Liver (tissue), 9 donors: ENCODE data around the gene CDC42BPA. TPM values are rescaled to one million over a fixed set of nuclear protein-coding genes. Genes with fewer than 3 reads are reported as not detected.

Source experiments
- DNase-seq: peaks from one replicate; pipeline ENCODE4 v3.0.0-alpha.2; 2017; ENCODE audit warnings: low spot score
- H3K27ac ChIP-seq, 2 donors: one replicate each; pipeline ENCODE4 v1.7.0; 2013; ENCODE audit warnings: inconsistent platforms in 2 of 2, low read length in 2 of 2, control low read depth in 1 of 2, low read depth in 1 of 2, mild to moderate bottlenecking in 1 of 2
- H3K27me3 ChIP-seq, 4 donors: one replicate each; pipeline versions ENCODE4 v1.6.1 to v1.7.0; 2013; ENCODE audit warnings: low read length in 3 of 4, inconsistent platforms in 1 of 4, mild to moderate bottlenecking in 1 of 4, moderate library complexity in 1 of 4; ENCODE audit not compliant: control insufficient read depth in 4 of 4, insufficient read depth in 4 of 4
- H3K36me3 ChIP-seq, 4 donors: one replicate each; pipeline versions ENCODE4 v1.6.1 to v1.7.0; 2013; ENCODE audit warnings: low read length in 3 of 4, mild to moderate bottlenecking in 3 of 4, low read depth in 1 of 4, moderate library complexity in 1 of 4; ENCODE audit not compliant: control insufficient read depth in 4 of 4, insufficient read depth in 3 of 4
- H3K4me1 ChIP-seq, 4 donors: one replicate each; pipeline versions ENCODE4 v1.6.1 to v1.7.0; 2013; ENCODE audit warnings: low read length in 3 of 4, mild to moderate bottlenecking in 3 of 4, moderate library complexity in 1 of 4; ENCODE audit not compliant: control insufficient read depth in 4 of 4, insufficient read depth in 4 of 4
- H3K4me3 ChIP-seq, 3 donors: one replicate each; pipeline versions ENCODE4 v1.6.1 to v1.7.0; 2013; ENCODE audit warnings: low read length in 3 of 3, control low read depth in 1 of 3, low read depth in 1 of 3, mild to moderate bottlenecking in 1 of 3
- H3K9ac ChIP-seq, 2 donors: one replicate each; pipeline ENCODE4 v1.7.0; 2013; ENCODE audit warnings: low read length in 2 of 2, mild to moderate bottlenecking in 2 of 2, moderate library complexity in 2 of 2, control low read depth in 1 of 2, low read depth in 1 of 2
- H3K9me3 ChIP-seq, 4 donors: one replicate each; pipeline versions ENCODE4 v1.6.1 to v1.7.0; 2013; ENCODE audit warnings: low read length in 3 of 4; ENCODE audit not compliant: control insufficient read depth in 4 of 4
- ATF3 ChIP-seq: IDR thresholded peaks from 2 replicates; pipeline ENCODE4 v1.6.1; 2016; ENCODE audit warnings: antibody characterized with exemption
- CTCF ChIP-seq: fragments of 150-350 bp; IDR thresholded peaks from 2 replicates; pipeline ENCODE4 v1.5.1; 2017; ENCODE audit warnings: improper control_type of control experiment, low read depth, low read length; ENCODE audit not compliant: missing input control
- FOXA1 ChIP-seq: IDR thresholded peaks from 2 replicates; pipeline ENCODE4 v1.6.1; 2016; ENCODE audit warnings: antibody characterized with exemption
- FOXA2 ChIP-seq: IDR thresholded peaks from 2 replicates; pipeline ENCODE4 v1.6.1; 2016; ENCODE audit warnings: antibody characterized with exemption
- GABPA ChIP-seq, 2 donors: IDR thresholded peaks in 1 of 2; conservative IDR thresholded peaks in 1 of 2; 2 replicates each; pipeline ENCODE4 v1.6.1; 2016; ENCODE audit warnings: antibody characterized with exemption in 2 of 2, mild to moderate bottlenecking in 1 of 2, moderate library complexity in 1 of 2
- HNF4A ChIP-seq, 2 donors: conservative IDR thresholded peaks; 2 replicates each; pipeline ENCODE4 v1.6.1; 2016; ENCODE audit warnings: antibody characterized with exemption in 2 of 2, mild to moderate bottlenecking in 2 of 2
- HNF4G ChIP-seq: IDR thresholded peaks from 2 replicates; pipeline ENCODE4 v1.6.1; 2016; ENCODE audit warnings: antibody characterized with exemption
- MAX ChIP-seq: IDR thresholded peaks from 2 replicates; pipeline ENCODE4 v1.6.1; 2016; ENCODE audit warnings: antibody characterized with exemption
- NR2F2 ChIP-seq: IDR thresholded peaks from 2 replicates; pipeline ENCODE4 v1.6.1; 2016; ENCODE audit warnings: antibody characterized with exemption
- RAD21 ChIP-seq, 2 donors: IDR thresholded peaks; 2 replicates each; pipeline ENCODE4 v1.6.1; 2016; ENCODE audit warnings: antibody characterized with exemption in 2 of 2, mild to moderate bottlenecking in 2 of 2
- SP1 ChIP-seq: IDR thresholded peaks from 2 replicates; pipeline ENCODE4 v1.6.1; 2018; ENCODE audit warnings: antibody characterized with exemption, mild to moderate bottlenecking
- TAF1 ChIP-seq: conservative IDR thresholded peaks from 2 replicates; pipeline ENCODE4 v1.6.1; 2016; ENCODE audit warnings: antibody characterized with exemption, mild to moderate bottlenecking
- YY1 ChIP-seq: IDR thresholded peaks from 2 replicates; pipeline ENCODE4 v1.6.1; 2016; ENCODE audit warnings: antibody characterized with exemption, mild to moderate bottlenecking
- ZBTB33 ChIP-seq: IDR thresholded peaks from 2 replicates; pipeline ENCODE4 v1.6.1; 2016; ENCODE audit warnings: antibody characterized with exemption
- WGBS: extraction: QIAGEN DNeasy Blood & Tissue Kit; methylation state at CpG from one replicate; pipeline ENCODE4 v1.1.7; 2013; 5-methylcytosine and 5-hydroxymethylcytosine counted together
- polyA plus RNA-seq, 2 donors: library from polyadenylated mRNA; stranded (reverse) in 1 of 2; unstranded in 1 of 2; fragments of 200-250 nt in 1 of 2; fragments of >200 nt in 1 of 2; fragmentation: Nextera tagmentation in 1 of 2; extraction: Ambion mirVana in 1 of 2; gene quantifications; one replicate each; pipeline versions ENCODE4 v1.2.1 to v1.2.3, GENCODE V29; 2013 to 2015
- total RNA-seq, 2 donors: library from RNA; depleted of rRNA; stranded (reverse); fragments of >200 nt; gene quantifications; one replicate each; pipeline ENCODE4 v1.2.3, GENCODE V29; 2014
- donor health status: healthy.
- donor health status: healthy.
- donor health status: healthy.
- donor health status: healthy.
- donor health status: healthy.

The CDC42BPA gene
- total and polyA plus RNA-seq, 4 donors = 5.8 to 39.9 (median 24.3) TPM

GRCh38 chr1:227125929-227126545 lies 192.3 kb downstream of the CDC42BPA start (continued):
- no peak for TF ChIP-seq ZBTB33
- no peak for TF ChIP-seq RAD21 (IDR thresholded peaks at IDR 0.05)
- no peak for TF ChIP-seq GABPA (IDR thresholded peaks at IDR 0.05 in 1 of 2, conservative IDR thresholded peaks at IDR 0.05 in 1 of 2)
- TF ChIP-seq FOXA1 = no peak
- no peak for TF ChIP-seq NR2F2
- no peak for TF ChIP-seq MAX
- TF ChIP-seq SP1 = no peak

GRCh38 chr1:227124473-227124872 lies 193.8 kb downstream of the CDC42BPA start:
- H3K9me3 ChIP-seq = no peaks in the 10 kb centered on the region
- no peak overlapping the region for H3K4me3 ChIP-seq
- WGBS = 94% methylated on average over 1 of the region's 1 CpG
- no peaks in the 10 kb centered on the region for H3K4me1 ChIP-seq
- no peak for TF ChIP-seq YY1
- no peak for TF ChIP-seq GABPA (IDR thresholded peaks at IDR 0.05 in 1 of 2, conservative IDR thresholded peaks at IDR 0.05 in 1 of 2)
- TF ChIP-seq HNF4A (conservative IDR thresholded peaks at IDR 0.05) = no peak
- no peak for TF ChIP-seq FOXA2
- no peak overlapping the region for H3K27ac ChIP-seq
- H3K36me3 ChIP-seq = peaks cover 2 to 8% (median 4%) of the 10 kb centered on the region in 4 donors
- H3K27me3 ChIP-seq = no peaks in the 10 kb centered on the region
- no peak for DNase-seq
- H3K9ac ChIP-seq = no peak overlapping the region

- no peaks in the 10 kb centered on the region for H3K4me1 ChIP-seq
- no peak for DNase-seq
- WGBS = 97% methylated on average over 9 of the region's 9 CpGs
- peaks cover 0 to 3% (median 1%) of the 10 kb centered on the region in 4 donors for H3K36me3 ChIP-seq
- TF ChIP-seq RAD21 (IDR thresholded peaks at IDR 0.05) = no peak
- no peak for TF ChIP-seq TAF1
- no peak overlapping the region for H3K27ac ChIP-seq
- H3K9me3 ChIP-seq = no peaks in the 10 kb centered on the region
- H3K27me3 ChIP-seq = no peaks in the 10 kb centered on the region
- H3K9ac ChIP-seq = no peak overlapping the region
- H3K4me3 ChIP-seq = no peak overlapping the region
Measured at GRCh38 chr1:227120826-227121225, 197.5 kb downstream of the CDC42BPA start.

- no peak for TF ChIP-seq NR2F2
- TF ChIP-seq TAF1 = no peak
- no peak for TF ChIP-seq HNF4A (conservative IDR thresholded peaks at IDR 0.05)
- TF ChIP-seq ZBTB33 = no peak
- no peak for TF ChIP-seq HNF4G
- TF ChIP-seq CTCF = no peak
- TF ChIP-seq ATF3 = no peak
- H3K27ac ChIP-seq = no peak overlapping the region
- H3K36me3 ChIP-seq = peaks cover 0 to 13% (median 5%) of the 10 kb centered on the region in 4 donors
- no peak overlapping the region for H3K9ac ChIP-seq
- 97% methylated on average over 6 of the region's 6 CpGs for whole genome bisulfite sequencing
- no peak overlapping the region for H3K4me3 ChIP-seq
- H3K4me1 ChIP-seq = no peaks in the 10 kb centered on the region
- no peaks in the 10 kb centered on the region for H3K9me3 ChIP-seq
- no peak for DNase-seq
- no peaks in the 10 kb centered on the region for H3K27me3 ChIP-seq
Measured at GRCh38 chr1:227112538-227112937, 205.8 kb downstream of the CDC42BPA start.
